Measurements from ENCODE around the gene LRMDA.

LRMDA gene

GRCh38 chr10:75443362-75443761 is 11.9 kb downstream of the LRMDA start:
- H2AFZ ChIP-seq (ENCODE audit: low read depth, low read length) = no peak overlapping the region

GRCh38 chr10:75444781-75445386 is 13.5 kb downstream of the LRMDA start:
- ATAC-seq (ENCODE audit: insufficient read depth, low read depth) (no peak), DNase-seq (no peak)
- no peaks in the 10 kb centered on the region for H3K36me3 ChIP-seq (ENCODE audit: insufficient read depth, low read length)
- no peaks in the 10 kb centered on the region for H3K27me3 ChIP-seq (ENCODE audit: insufficient read depth, low read length, poor library complexity)
- no peak overlapping the region for H3K4me3 ChIP-seq (ENCODE audit: low read depth in 1 of 2, low read length in 2 of 2)
- no peak overlapping the region for H3K27ac ChIP-seq (ENCODE audit: low read length)
- H3K4me2 ChIP-seq (ENCODE audit: insufficient read depth, low read length) = no peak overlapping the region
- no peaks in the 10 kb centered on the region for H3K4me1 ChIP-seq (ENCODE audit: insufficient read depth, low read length)
- no peak for TF ChIP-seq EZH2 (IDR thresholded peaks at IDR 0.05; ENCODE audit: borderline replicate concordance, low read depth, low read length, severe bottlenecking)
- TF ChIP-seq CTCF (IDR thresholded peaks at IDR 0.05; ENCODE audit: borderline replicate concordance, extremely low read depth, low read length, poor library complexity, severe bottlenecking) = no peak
- H3K9me3 ChIP-seq (ENCODE audit: insufficient read depth, low read length, severe bottlenecking) = peaks cover 10% of the 10 kb centered on the region
- H3K9ac ChIP-seq (ENCODE audit: low read depth, low read length) = no peak overlapping the region
- H3K79me2 ChIP-seq (ENCODE audit: insufficient read depth, low read length) = no peaks in the 10 kb centered on the region
- no peaks in the 10 kb centered on the region for H4K20me1 ChIP-seq (ENCODE audit: insufficient read depth, low read length)
- no peak overlapping the region for H2AFZ ChIP-seq (ENCODE audit: low read depth, low read length)

More at GRCh38 chr10:75443362-75443761, 11.9 kb downstream of the LRMDA start:
- Histone ChIP-seq H3K27ac (ENCODE audit: low read length) (no peak overlapping the region), H4K20me1 (ENCODE audit: insufficient read depth, low read length) (no peaks in the 10 kb centered on the region), H3K9me3 (ENCODE audit: insufficient read depth, low read length, severe bottlenecking) (peaks cover 10% of the 10 kb centered on the region), H3K36me3 (ENCODE audit: insufficient read depth, low read length) (no peaks in the 10 kb centered on the region), H3K4me1 (ENCODE audit: insufficient read depth, low read length) (no peaks in the 10 kb centered on the region), H3K9ac (ENCODE audit: low read depth, low read length) (no peak overlapping the region), H3K79me2 (ENCODE audit: insufficient read depth, low read length) (no peaks in the 10 kb centered on the region), H3K4me2 (ENCODE audit: insufficient read depth, low read length) (no peak overlapping the region), H3K27me3 (ENCODE audit: insufficient read depth, low read length, poor library complexity) (no peaks in the 10 kb centered on the region), H3K4me3 (ENCODE audit: low read depth in 1 of 2, low read length in 2 of 2) (no peak overlapping the region)
- ATAC-seq (ENCODE audit: insufficient read depth, low read depth) = no peak
- DNase-seq = no peak
- no peak for TF ChIP-seq CTCF (IDR thresholded peaks at IDR 0.05; ENCODE audit: borderline replicate concordance, extremely low read depth, low read length, poor library complexity, severe bottlenecking)
- no peak for TF ChIP-seq EZH2 (IDR thresholded peaks at IDR 0.05; ENCODE audit: borderline replicate concordance, low read depth, low read length, severe bottlenecking)

- Histone ChIP-seq H3K9me3 (ENCODE audit: insufficient read depth, low read length, severe bottlenecking) (peaks cover 10% of the 10 kb centered on the region), H4K20me1 (ENCODE audit: insufficient read depth, low read length) (no peaks in the 10 kb centered on the region), H3K4me3 (ENCODE audit: low read depth in 1 of 2, low read length in 2 of 2) (no peak overlapping the region), H3K27me3 (ENCODE audit: insufficient read depth, low read length, poor library complexity) (no peaks in the 10 kb centered on the region), H3K4me1 (ENCODE audit: insufficient read depth, low read length) (no peaks in the 10 kb centered on the region), H3K4me2 (ENCODE audit: insufficient read depth, low read length) (no peak overlapping the region), H2AFZ (ENCODE audit: low read depth, low read length) (no peak overlapping the region), H3K9ac (ENCODE audit: low read depth, low read length) (no peak overlapping the region), H3K79me2 (ENCODE audit: insufficient read depth, low read length) (no peaks in the 10 kb centered on the region), H3K27ac (ENCODE audit: low read length) (no peak overlapping the region), H3K36me3 (ENCODE audit: insufficient read depth, low read length) (no peaks in the 10 kb centered on the region)
- no peak for TF ChIP-seq CTCF (IDR thresholded peaks at IDR 0.05; ENCODE audit: borderline replicate concordance, extremely low read depth, low read length, poor library complexity, severe bottlenecking)
- no peak for ATAC-seq (ENCODE audit: insufficient read depth, low read depth)
- DNase-seq = no peak
These were observed 15.1 kb downstream of the LRMDA start for GRCh38 chr10:75446508-75446907.

GRCh38 chr10:75448166-75448565 is 16.7 kb downstream of the LRMDA start:
- no peak overlapping the region for H2AFZ ChIP-seq (ENCODE audit: low read depth, low read length)
- H3K4me2 ChIP-seq (ENCODE audit: insufficient read depth, low read length) = no peak overlapping the region
- TF ChIP-seq EZH2 (IDR thresholded peaks at IDR 0.05; ENCODE audit: borderline replicate concordance, low read depth, low read length, severe bottlenecking) (no peak), CTCF (IDR thresholded peaks at IDR 0.05; ENCODE audit: borderline replicate concordance, extremely low read depth, low read length, poor library complexity, severe bottlenecking) (no peak)
- H4K20me1 ChIP-seq (ENCODE audit: insufficient read depth, low read length) = no peaks in the 10 kb centered on the region
- H3K27me3 ChIP-seq (ENCODE audit: insufficient read depth, low read length, poor library complexity) = peaks cover 4% of the 10 kb centered on the region
- DNase-seq (no peak), ATAC-seq (ENCODE audit: insufficient read depth, low read depth) (no peak)
- no peak overlapping the region for H3K9ac ChIP-seq (ENCODE audit: low read depth, low read length)
- no peak overlapping the region for H3K4me3 ChIP-seq (ENCODE audit: low read depth in 1 of 2, low read length in 2 of 2)
- H3K4me1 ChIP-seq (ENCODE audit: insufficient read depth, low read length) = no peaks in the 10 kb centered on the region
- H3K79me2 ChIP-seq (ENCODE audit: insufficient read depth, low read length) = no peaks in the 10 kb centered on the region
- H3K27ac ChIP-seq (ENCODE audit: low read length) = no peak overlapping the region
- no peaks in the 10 kb centered on the region for H3K36me3 ChIP-seq (ENCODE audit: insufficient read depth, low read length)
- peaks cover 3% of the 10 kb centered on the region for H3K9me3 ChIP-seq (ENCODE audit: insufficient read depth, low read length, severe bottlenecking)

Data from DND-41 (cell line).